OCI-M2 (cell line): ENCODE measurements around the gene GPX2.

Experiments
- DNase-seq: peaks from one replicate; lab custom pipeline; 2025; ENCODE audit not compliant: unreplicated experiment; lab: John Stamatoyannopoulos, UW

The GPX2 gene

GRCh38 chr14:64942531-64943111 lies at the start of gene GPX2:
TSS of gene GPX2 (minus strand) at chr14:64942745. CDS start at chr14:64942726, 19 bp downstream.
- no peak for DNase-seq

- no peak for DNase-seq
Measured at GRCh38 chr14:64990939-64991338, 48.4 kb upstream of the GPX2 start.

- no peak for DNase-seq
Measured at GRCh38 chr14:64990296-64990695, 47.8 kb upstream of the GPX2 start.

DNA sequence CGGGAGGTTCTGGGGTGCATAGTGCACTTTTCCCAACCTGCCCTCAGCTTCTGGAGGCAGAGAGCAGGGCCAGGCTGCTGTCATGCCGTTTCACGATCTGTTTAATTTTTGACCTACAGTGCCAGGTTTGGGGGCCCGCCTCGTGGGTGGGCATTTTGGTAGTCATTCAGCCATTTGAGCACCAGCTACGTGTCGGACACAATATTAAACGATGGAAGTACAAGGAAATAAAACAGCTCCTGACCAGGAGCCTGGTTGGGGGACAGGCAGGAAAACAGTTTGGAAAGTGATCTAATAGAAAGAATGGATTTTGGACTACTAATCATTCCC lies 44.9 kb upstream of the GPX2 start:
- no peak for DNase-seq

GRCh38 chr14:64986648-64987437 lies 44.3 kb upstream of the GPX2 start, which contains the start of gene FNTB:
TSS of gene FNTB (plus strand) at chr14:64986895. CDS start at chr14:64986954, 59 bp downstream.
- peak; percentile 97 for DNase-seq

- DNase-seq: no peak
Measured at GRCh38 chr14:64983439-64984310, 41.1 kb upstream of the GPX2 start.

- no peak for DNase-seq
Measured at GRCh38 chr14:64979336-64980074, 37.0 kb upstream of the GPX2 start.

GRCh38 chr14:64974563-64974962 lies 32.0 kb upstream of the GPX2 start:
- DNase-seq: no peak

- no peak for DNase-seq
Measured at GRCh38 chr14:64973826-64974225, 31.3 kb upstream of the GPX2 start.

- DNase-seq: no peak
Measured at GRCh38 chr14:64973026-64973442, 30.5 kb upstream of the GPX2 start.

DNA sequence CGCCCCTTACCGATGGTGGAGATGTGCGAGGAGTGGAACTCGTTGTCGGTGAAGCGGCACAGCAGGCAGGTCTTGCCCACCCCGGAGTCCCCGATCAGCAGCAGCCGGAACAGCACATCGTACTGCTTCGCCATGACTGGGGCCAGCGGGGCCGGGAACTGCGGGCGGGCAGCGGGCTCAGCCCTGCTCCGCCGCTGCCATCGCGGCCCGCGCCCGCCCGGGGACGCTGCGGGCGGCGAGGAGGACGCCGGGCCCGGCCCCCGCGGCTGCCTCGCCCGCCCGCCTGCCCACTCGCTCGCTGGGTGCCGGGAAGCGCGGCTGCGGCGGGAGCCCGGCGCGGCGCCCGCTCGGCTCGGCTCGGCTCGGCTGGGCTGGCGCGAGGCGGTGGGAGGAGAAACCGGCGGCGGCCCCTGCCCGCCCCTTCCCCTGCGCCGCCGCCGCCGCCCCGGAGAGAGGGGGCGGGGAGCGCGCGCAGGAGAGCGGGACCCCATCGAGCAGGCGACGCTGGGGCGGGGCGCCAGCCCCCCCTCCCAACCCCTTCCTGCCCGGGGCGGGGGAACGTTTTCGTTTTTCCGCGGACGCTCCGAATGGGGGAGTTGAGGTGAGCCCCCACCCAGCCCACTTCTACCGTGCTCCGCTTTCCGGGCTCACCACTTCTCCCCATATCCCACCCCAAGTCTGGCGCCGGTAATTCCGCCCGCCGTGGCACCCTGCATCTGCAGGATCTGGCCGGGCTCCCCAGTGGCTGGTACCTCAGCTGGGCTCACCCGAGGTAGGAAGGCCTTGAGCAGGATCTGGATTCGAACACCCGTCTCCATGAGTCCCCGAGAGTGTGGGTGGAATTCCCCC lies 29.6 kb upstream of the GPX2 start, which contains the start of gene RAB15:
Gene RAB15, minus strand, starts transcription at position 394 of the 849 bp plus-strand sequence. Its CDS starts 260 bp downstream, at position 134.
- no peak for DNase-seq

DNA sequence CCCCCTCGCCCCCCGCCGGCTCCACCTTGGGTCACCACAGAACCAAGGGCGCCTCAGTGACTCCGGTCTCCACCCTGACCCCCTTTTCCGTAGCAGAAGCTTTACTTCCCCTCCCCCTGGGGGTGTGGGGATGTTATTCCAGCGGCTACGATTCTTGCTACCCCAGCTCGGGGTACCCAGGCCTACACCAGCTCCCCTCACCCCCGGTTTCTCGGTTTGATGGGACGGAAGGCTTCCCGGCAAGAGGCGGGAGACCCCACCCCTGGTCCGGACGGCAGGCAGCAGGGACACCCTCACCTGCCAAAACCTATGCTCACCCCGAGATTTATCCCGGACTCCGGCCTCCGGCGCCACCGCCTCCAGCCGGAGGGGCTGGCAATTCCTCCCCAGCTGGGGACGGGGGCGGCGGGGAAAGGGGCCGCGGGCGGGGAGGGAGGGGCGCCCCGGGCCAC lies 29.0 kb upstream of the GPX2 start:
- no peak for DNase-seq

GRCh38 chr14:64970776-64971477 lies 28.4 kb upstream of the GPX2 start:
- no peak for DNase-seq

DNA sequence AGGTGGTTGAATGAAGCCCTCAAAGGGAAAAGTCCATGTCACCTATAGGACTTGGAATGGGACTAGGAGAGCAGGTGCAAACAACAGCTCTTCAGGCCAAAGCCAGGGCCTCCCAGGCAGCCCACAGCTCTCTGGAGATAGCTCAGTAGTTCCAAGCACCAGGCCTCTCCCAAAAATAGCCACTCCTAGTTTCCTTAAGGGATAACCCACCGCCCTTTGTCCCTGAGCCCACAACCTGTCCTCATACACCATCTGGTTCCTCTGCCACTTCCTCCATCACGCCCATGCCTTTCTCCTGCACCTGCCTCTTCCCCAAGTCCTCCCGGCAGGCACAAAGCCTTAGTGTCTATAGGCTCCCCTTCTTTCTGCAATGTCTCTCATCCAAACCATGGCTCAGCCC lies 27.5 kb upstream of the GPX2 start:
- DNase-seq: no peak

- DNase-seq: no peak
Measured at GRCh38 chr14:64968651-64969050, 26.1 kb upstream of the GPX2 start.

- no peak for DNase-seq
Measured at GRCh38 chr14:64968167-64968566, 25.6 kb upstream of the GPX2 start.

GRCh38 chr14:64966976-64967375 lies 24.4 kb upstream of the GPX2 start:
- no peak for DNase-seq

DNA sequence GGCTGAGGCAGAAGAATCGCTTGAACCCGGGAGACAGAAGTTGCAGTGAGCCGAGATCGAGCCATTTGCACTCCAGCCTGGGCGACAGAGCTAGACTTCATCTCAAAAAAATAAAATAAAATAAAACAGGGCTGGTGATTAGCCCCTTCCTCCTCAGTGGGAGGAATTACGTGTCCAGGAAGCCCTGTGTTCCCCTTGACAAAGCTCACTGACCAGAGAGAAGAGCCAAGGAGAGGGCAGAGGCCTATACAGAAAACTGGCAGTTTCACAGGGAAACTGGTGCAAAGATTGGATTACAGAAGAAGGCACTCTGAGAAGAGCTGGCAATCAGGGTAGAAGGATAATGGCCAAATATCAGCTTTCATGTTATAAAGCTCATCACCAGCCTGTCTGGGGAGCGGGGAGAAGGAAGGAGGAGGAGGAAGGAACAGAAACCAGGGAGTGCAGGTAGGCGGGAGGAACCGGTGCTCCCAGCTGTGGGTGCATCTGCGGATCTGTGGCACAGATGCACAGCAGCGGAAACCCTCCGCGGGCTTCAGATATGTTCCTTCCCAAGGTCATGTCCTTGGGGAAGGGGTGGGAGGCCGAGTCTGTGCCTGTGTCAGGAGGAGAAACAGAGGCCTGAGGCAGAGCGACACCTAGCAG lies 22.9 kb upstream of the GPX2 start:
- DNase-seq: no peak

DNA sequence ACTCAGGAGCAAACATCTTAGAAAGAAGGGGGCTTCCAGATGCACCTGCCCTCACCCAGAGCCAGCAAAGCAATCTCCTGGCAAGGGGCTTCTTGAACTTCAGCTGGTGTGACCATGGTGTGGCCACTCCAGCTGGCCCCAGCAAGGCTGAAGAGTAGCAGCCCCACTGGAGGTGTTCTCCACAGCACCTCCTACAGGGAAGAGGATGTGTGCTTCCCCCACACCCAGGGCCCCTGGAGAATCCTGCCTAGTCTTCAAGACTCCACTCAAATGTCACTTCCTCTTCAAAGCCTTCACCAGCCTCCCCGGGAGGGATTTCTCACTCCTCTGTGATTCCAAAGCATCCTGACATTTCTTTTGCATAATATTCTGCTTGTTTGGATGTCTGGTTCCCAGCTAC lies 21.1 kb upstream of the GPX2 start:
- no peak for DNase-seq
